Measurements from ENCODE around the gene RPL39L.
"Not testable (repeated sequence)": the region's sequence is repeated elsewhere in the genome, so short reads cannot be mapped to it uniquely, and the experiment has no call there.

The RPL39L gene

GRCh38 chr3:187139126-187139894 lies at the start of gene RPL39L:
TSS of gene RPL39L (minus strand) at chr3:187139496. CDS start at chr3:187121300, 18,196 bp downstream.
- no peak for FAIRE-seq

DNA sequence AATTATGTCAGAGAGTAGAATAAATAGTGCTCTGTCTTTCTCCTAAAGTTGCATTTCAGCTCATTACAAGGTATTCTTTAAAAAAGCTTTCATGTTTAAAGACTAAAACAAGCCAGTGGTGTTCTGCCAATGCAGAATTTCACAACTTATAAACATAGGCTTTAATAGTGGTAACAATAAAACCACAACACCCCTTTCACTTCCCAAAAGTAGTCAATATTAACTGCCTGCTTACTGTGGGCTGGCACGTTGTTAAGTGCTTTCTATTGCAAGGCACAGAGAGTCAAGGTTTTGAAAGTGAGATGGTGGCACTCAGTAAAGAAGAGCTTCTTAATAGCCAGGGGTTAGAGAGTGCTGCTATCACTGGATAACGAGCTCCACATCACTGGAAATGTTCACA lies 49.6 kb upstream of the RPL39L start:
- no peak for FAIRE-seq

DNA sequence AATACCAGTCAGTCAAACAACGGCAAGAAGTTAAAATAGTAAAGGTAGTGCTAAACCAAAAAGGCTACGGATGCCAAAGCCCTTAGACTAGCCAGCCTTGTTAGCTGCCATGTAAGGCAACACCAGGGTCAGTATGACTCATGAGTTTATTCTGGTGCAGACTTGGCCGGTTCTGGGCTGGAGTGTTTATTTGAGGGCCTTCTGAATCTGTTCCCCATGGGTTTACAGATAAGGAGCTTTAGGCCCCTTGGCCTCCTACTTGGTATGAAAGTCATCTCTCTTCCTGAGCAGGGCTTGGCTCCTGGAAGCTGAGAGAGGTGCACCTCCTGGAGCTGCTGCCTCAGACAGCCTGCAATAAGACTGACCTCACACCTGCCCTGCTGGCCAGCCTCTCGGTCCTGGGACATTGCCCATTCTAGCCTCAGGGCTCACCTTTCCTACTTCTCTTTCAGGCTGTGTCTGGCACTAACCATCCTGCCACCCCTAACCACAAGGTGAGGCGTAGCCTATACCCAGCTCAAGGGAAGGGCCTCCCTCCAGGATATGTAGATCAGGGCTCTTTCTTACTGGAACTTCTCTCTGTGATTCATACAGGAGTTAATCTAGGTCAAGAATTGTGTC lies 47.6 kb upstream of the RPL39L start:
- FAIRE-seq = no peak

GRCh38 chr3:187186375-187186774 lies 47.1 kb upstream of the RPL39L start:
- FAIRE-seq = no peak

DNA sequence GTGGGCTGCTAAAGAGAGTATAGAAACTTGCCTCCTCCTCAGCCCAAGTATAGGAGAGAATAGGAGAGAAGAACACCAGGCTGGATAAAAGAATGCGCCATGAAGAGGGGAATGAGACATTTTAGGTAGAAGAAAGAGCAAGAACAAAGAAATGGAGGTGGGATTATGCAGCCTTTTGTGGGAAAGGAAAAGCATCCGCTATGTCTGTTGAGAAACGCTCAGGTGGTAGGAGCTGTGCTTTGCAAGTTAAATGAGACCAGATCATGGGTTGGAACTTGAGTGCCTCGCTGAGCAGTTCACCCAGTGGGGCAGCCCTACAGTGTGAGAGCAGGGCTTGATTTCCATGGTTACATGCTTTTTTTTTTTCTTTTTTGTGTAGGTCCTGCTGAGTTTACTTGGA lies 46.5 kb upstream of the RPL39L start:
- no peak for FAIRE-seq

DNA sequence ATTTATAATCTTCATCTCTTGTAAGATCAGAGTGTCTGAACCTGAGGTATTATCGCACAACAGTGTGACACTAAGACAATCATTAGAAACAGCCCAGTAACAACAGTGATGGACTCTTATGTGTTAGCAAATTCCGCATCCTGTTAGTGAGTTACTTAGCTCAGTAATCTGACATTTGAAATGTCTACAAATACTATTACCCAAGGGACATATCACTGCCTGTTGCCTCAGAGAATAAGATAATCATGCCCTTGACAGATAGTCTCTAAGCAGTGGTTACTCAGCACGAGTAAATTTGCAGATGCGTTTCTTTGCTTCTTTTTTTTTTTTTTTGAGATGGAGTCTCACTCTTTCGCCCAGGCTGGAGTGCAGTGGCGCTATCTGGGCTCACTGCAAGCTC lies 44.6 kb upstream of the RPL39L start:
- FAIRE-seq = no peak

DNA sequence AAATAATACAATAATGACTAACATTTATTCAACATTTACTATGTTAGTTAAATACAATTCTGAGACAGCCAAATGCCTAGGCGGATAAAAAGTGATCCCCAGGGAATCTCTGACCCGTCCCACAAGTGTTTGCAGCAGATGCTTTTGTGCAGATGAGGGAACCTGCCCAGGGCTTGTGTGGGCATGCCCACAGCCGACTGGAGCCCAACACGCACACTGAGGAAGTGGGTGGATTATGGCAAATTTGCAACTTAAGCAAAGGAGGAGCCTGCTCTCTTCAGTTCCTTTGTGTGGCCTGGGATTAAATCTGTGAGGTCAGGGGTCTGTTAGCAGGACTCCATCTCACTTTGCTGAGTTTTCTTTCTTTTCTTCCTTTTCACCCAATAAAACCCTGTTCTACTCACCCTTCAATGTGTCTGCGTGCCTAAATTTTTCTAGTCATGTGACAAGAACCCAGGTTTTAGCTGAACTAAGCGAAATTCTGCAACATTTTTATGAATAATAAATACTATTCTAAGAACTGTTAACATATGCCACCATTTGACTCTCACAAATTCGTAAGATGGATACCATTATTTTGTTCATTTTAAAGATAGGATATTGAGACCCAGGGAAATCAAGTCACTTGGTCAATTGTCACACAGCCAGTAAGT lies 44.0 kb upstream of the RPL39L start:
- FAIRE-seq = no peak

- FAIRE-seq = no peak
Observed at GRCh38 chr3:187181454-187182170, 42.3 kb upstream of the RPL39L start.

DNA sequence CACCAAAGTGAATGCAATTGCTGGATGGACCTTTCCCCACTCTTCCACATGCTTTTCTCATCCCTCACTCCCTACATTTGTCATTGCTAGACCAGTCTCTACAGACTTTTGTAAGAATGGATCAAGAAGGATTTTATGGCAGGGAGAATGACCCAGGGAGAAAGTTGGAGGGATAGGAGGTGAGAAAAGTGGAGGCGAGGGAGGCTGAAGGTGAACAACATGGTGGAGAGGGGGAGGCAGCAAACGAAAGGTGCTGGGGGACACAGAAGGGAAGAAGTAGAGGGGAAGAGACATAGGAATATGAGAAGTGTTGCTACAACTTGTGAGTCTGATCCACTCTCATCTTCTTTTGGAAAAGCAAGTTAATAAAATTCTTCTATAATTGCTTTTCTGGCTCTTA lies 33.6 kb upstream of the RPL39L start:
- no peak for FAIRE-seq

DNA sequence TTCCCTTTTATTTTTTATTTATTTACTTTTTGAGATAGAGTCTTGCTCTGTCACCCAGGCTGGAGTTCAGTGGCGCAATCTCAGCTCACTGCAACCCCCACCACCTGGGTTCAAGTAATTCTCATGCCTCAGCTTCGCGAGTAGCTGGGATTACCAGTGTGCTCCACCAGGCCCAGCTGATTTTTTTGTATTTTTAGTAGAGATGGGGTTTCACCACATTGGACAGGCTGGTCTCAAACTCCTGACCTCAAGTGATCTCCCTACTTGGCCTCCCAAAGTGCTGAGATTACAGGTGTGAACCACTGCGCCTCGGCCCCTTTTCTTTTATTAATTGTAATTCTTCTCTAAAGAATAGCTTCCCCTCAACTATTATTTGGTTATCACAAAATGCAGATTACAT lies 31.6 kb upstream of the RPL39L start:
- FAIRE-seq = not testable (repeated sequence)

GRCh38 chr3:187169231-187169960 lies 30.1 kb upstream of the RPL39L start:
- no peak for FAIRE-seq

GRCh38 chr3:187167777-187168176 lies 28.5 kb upstream of the RPL39L start:
- FAIRE-seq = no peak

GRCh38 chr3:187166750-187167149 lies 27.5 kb upstream of the RPL39L start:
- FAIRE-seq = no peak

DNA sequence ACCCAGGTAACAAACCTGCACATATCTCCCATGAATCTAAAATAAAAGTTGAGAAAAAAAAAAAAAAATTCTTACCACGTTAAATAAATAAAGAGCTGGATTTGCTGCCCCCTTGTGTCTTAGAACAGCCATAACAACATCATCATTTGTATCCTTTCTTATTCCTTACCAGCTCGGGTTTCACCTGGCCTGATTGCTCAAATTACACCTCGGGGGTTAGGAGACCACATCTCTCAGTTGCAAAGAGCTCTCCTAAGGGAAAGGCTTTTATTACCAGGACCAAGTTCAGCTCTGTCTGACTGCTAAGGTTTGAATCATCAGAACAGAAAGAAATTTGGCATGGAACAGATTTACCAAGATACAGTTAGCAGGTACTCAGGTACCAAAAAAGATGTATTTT lies 25.8 kb upstream of the RPL39L start:
- FAIRE-seq = peak; percentile 87

- no peak for FAIRE-seq
Observed at GRCh38 chr3:187162265-187162953, 23.1 kb upstream of the RPL39L start.

DNA sequence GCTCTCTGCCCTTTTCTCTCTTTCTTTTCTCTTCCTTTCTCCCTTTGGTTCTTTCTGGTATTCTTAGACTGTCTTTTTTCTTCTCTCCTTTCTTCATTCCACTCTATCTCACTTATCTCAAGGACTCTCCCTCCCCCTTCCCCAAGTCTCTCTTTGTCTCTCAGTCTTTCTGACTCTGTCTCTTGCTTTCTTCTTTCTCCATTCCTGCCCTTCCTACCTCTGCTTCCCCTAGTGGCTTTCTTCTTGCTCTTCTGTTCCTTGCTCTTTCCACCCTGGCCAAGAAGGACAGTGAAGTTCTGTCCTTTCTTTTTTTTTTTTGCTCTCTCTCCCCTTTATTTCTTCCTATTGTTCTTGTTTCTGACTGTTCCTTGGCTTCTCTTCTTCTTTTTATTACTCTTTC lies 22.3 kb upstream of the RPL39L start:
- FAIRE-seq = no peak

GRCh38 chr3:187150599-187150998 lies 11.3 kb upstream of the RPL39L start:
- no peak for FAIRE-seq

GRCh38 chr3:187150186-187150585 lies 10.9 kb upstream of the RPL39L start:
- no peak for FAIRE-seq

DNA sequence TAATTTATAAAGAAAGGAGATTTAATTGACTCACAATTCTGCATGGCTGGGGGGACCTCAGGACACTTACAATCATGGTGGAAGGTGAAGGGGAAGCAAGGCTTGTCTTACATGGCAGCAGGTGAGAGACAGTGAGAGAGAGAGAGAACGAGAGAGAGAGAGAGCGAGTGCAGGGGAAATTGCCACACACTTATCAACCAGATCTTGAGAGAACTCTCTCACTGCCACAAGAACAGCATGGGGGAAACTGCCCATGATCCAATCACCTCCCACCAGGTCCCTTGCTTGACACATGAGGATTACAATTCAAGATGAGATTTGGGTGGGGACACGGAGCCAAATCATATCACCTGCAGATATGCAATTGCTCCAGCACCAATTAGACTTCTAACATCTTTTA lies 7.1 kb upstream of the RPL39L start:
- no peak for FAIRE-seq

DNA sequence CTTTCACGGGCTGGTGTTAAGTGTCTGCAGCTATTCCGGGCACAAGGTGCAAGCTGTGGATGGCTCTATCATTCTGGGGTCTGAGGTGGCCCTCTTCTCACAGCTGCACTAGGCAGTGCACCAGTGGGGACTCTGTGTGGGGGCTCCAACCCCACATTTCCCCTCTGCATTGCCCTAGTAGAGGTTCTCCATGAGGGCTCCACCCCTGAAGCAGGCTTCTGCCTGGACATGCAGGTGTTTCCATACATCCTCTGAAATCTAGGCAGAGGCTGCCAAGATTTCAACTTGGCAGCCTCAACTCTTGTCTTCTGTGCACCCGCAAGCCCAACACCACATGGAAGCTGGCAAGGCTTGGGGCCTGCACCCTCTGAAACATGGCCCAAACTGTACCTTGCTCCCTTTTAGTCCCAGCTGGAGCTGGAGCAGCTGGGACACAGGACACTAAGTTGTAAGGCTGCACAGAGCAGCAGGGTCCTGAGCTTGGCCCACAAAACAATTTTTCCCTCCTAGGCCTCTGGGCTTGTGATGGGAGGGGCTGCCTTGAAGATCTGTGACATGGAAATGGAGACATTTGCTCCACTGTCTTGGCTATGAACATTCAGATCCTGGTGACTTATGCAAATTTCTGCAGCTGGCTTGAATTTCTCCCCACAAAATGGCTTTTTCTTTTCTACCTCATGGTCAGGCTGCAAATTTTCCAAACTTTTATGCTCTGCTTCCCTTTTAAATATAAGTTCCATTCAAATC lies 6.0 kb upstream of the RPL39L start:
- FAIRE-seq = no peak

GRCh38 chr3:187139895-187140253 lies 578 bp upstream of the RPL39L start:
- no peak for FAIRE-seq

- FAIRE-seq = no peak
Observed at GRCh38 chr3:187136936-187137335, 2.4 kb downstream of the RPL39L start.

Data from A204.1 (cell line).